Ovary (tissue), 3 donors: ENCODE results near the gene DNASE1L2.

Source experiments
- POLR2A ChIP-seq: fragments of 450-650 bp; IDR thresholded peaks from one replicate; pipeline ENCODE4 v1.6.1; 2017; ENCODE audit warnings: antibody characterized with exemption, mild to moderate bottlenecking, moderate library complexity
- TF ChIP-seq, protein P1 (sequence below), 3 donors: fragments of 450-650 bp in 2 of 3; fragments of 200-600 bp in 1 of 3; IDR thresholded peaks; one replicate each; pipeline versions ENCODE4 v1.5.1 to v1.8.0; 2016 to 2022; ENCODE audit warnings: antibody characterized with exemption in 3 of 3, mild to moderate bottlenecking in 1 of 3
- donor health status: DM: no; HTN: no; CAD: no.

DNA sequence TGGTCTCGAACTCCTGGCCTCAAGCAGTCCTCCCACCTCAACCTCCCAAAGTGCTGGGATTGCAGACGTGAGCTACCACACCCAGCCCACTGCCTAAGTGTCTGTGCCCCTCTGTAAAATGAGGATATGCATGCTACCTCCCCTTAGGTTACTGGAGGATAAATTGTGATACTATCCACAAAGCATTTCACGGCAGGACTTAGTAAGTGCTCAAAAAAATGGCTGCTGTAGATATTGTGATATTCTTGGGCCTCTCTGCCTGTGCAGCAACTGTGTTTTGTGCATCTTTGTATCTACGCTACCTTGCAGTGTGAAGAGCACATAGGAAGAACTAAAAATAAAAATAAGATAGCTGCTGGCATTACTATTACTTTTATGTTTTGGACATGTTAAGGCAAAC lies 38.0 kb upstream of the DNASE1L2 start:
- TF ChIP-seq, protein P1, sequence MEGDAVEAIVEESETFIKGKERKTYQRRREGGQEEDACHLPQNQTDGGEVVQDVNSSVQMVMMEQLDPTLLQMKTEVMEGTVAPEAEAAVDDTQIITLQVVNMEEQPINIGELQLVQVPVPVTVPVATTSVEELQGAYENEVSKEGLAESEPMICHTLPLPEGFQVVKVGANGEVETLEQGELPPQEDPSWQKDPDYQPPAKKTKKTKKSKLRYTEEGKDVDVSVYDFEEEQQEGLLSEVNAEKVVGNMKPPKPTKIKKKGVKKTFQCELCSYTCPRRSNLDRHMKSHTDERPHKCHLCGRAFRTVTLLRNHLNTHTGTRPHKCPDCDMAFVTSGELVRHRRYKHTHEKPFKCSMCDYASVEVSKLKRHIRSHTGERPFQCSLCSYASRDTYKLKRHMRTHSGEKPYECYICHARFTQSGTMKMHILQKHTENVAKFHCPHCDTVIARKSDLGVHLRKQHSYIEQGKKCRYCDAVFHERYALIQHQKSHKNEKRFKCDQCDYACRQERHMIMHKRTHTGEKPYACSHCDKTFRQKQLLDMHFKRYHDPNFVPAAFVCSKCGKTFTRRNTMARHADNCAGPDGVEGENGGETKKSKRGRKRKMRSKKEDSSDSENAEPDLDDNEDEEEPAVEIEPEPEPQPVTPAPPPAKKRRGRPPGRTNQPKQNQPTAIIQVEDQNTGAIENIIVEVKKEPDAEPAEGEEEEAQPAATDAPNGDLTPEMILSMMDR (IDR thresholded peaks at IDR 0.05) = no peak
- TF ChIP-seq POLR2A = no peak
